Right renal pelvis (tissue), 4 donors: ENCODE results near the gene CHRM3. TPM values are rescaled to one million over a fixed set of nuclear protein-coding genes. Genes with fewer than 3 reads are reported as not detected.
A peak's percentile ranks its signal among the peaks of the same experiment; 100 is the strongest.
"Not testable (repeated sequence)": the region's sequence is repeated elsewhere in the genome, so short reads cannot be mapped to it uniquely, and the experiment has no call there.

Experiments
- DNase-seq, 4 donors: peaks; one replicate each; pipeline ENCODE4 v3.0.0-alpha.2; 2013; ENCODE audit warnings: low read depth in 4 of 4, low spot score in 3 of 4, missing footprints in 1 of 4
- polyA plus RNA-seq, 4 donors: library from polyadenylated mRNA; unstranded; fragments of 120-200 nt; gene quantifications; one replicate each; pipeline ENCODE4 v1.2.1, GENCODE V29; 2013; ENCODE audit not compliant: insufficient read length in 4 of 4

Gene CHRM3
- polyA plus RNA-seq: 1 to 10 TPM; 7.2 to 8.5 (median 8.1) TPM

DNA sequence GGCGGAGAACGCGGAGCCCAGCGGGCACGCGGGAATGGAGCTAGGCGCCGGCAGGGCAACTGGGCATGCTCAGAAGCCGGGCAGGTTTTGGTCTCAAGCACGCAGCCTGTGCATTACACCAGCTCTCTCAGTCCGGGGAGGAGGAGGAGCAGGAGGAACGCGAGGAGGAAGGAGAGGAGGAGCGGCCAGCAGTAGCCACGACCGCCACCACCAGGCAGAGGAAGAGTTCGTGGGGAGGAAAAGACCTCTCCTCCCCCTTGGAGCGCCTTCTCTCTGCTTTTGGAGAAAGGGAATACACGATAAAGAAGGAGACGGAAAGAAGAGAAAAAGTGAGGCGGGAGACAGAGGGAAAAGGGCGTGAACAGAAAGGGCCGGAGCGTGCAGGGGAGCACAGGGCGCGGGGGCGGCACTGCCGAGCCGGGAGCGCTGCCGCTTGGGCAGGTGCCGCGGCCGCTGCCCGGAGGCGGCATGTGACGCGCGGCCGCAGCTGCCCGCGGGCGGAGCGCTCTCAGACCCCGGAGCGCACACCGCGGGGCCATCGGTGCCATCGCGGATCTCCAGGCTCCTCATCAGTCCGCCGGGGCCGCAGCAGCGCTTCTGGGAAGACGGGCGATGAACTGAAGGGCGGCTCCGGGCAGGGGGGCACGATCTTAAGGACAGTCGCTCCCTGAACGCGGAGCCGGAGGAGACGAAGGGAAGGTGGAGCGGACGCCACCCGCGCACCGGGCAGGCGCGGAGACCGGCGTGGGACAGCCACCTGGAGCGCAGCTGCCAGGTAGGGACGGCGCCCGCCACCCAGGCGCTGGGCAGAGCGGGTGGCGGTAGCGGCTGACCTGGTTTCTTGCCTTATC, at the start of gene CHRM3:
Gene CHRM3, plus strand, starts transcription at position 116 of the 851 bp plus-strand sequence. CDS start 520,884 bp downstream, outside the sequence.
- peak in 3 of 4 donors; percentile 57 to 60 (median 59) for DNase-seq

DNA sequence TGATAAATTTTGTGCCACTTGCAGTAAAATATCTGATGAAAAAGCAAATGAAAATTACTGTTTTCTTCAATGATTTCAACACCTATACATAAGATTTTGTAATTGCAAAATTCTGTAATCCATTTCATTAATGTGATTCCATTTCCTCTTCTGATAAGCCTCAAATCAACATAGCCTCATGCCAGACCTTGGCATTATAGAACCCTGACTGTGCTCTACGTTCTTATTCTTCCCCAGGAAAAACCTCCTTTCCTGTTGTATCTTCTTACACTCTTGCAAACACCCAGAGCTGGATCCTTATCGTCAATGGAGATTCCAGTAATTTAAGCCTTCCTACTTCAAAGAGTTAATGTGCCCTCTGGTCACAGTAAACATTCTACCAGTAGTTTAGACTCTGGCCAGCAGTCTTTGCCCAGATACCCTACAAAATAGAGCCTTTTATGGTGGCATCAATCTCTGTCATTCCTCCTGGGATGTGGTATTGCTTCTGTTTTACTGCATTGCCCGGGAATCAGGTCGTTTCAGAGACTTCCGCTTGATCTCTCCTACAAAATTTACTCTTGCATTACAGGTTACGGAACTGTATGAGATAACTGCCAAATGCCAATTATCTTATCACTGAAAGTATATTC, 48.5 kb upstream of the CHRM3 start:
- DNase-seq: peak in 1 of 4 donors; percentile 48

GRCh38 chr1:239347776-239348175, 38.6 kb upstream of the CHRM3 start:
- DNase-seq: no peak

DNA sequence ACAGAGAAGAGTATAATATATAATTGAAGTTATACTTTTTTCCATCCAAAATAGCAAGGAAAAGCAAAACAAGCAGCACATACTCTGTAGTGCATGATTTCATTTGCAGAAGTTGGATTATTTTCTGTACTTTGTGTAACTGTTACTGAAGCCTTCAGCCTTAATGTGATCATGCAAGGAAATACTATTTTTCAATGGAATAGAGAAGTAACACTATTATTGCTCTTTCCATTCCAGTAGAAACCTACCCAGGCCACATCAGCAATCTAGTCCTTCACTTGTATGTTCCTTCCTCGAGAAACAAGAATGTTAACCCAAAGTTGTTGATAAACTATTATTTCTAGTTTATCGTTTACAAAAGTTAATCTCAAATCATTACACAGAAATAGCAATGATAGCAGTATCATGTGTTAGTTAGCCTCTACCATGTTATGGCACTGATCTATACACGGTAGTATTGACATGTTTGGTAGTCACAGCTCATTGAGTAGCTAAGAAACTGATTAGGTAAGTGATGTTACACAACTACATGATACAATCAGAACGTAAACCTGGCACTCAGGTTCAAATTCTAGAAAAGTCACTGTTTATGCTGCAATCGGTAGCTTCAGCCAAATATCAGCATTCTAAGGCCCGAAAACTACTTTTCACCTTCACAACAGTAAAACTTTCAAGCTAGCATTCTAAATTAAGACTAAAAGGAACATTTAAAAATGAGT, 37.6 kb upstream of the CHRM3 start:
- DNase-seq: no peak

DNA sequence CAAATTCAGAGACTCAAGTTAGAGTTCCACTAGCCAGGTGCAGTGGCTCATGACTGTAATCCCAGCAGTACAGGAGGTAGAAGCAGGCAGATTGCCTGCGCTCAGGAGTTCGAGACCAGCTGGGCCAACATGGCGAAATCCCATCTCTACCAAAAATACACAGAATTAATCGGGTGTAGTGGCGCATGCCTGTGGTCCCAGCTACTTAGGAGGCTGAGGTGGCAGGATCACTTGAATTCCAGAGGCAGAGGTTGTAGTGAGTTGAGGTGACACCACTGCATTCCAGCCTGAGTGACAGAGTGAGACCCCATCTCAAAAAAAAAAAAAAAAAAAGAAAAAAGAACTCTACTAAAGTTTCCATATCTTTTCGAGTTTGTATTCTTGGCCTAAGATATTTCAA, 36.7 kb upstream of the CHRM3 start:
- DNase-seq: no peak

GRCh38 chr1:239353536-239353935, 32.8 kb upstream of the CHRM3 start:
- DNase-seq: peak in 2 of 4 donors; percentile 22 to 33

DNA sequence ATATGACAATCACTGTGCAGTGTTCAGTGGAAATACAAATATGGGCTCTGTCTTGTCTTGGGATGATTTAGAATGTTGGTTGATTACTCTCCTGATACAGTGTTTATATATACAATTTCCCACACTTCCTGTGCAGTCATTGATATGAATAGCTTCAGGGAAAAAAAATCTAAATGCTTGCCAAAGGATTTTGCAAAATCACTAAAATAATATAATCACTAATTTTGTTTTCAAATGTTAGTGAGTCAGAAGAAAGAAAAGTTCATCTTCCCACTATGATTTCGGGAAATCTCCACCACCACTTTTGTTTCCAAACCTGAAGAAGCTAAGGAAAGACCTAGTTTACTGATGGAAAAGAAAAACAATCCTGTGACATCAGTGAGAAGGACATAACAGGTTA, 32.1 kb upstream of the CHRM3 start:
- no peak for DNase-seq

DNA sequence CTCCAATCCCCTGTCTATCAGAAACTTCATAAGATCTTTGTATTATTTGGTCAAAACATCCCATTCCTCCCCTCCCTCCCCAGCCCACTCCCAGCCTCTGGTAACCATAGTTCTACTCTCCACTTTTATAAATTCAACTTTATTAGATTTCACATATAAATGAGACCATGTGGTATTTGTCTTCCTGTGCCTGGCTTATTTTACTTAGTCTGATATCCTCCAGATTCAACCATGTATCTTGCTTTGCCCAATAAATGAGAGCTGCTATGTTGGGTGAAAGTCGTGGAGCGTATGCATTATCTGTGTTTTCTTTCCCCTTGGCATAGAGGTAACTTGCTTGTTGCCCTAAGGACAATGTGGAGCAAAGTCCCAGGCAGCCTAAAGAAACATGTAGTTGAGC, 28.5 kb upstream of the CHRM3 start:
- DNase-seq: no peak

DNA sequence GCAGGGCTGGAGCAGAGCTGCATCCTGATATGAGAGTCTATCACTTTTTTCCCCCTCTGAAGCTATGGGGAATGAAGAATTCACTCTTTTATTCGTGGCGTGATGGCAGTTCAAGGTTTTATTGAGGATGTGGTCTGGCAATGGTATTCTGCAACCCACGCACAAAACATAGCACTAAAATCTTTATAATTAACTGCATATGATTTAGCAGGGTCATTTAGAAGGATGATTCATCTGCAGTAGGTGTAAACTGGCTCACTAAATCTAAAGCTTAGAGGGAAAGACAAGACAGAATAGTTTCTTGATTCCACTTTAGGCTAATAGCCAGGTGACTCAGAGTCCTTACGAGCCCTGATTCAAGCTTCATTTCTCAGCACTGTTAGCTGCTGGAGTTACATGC, 25.0 kb upstream of the CHRM3 start:
- no peak for DNase-seq

DNA sequence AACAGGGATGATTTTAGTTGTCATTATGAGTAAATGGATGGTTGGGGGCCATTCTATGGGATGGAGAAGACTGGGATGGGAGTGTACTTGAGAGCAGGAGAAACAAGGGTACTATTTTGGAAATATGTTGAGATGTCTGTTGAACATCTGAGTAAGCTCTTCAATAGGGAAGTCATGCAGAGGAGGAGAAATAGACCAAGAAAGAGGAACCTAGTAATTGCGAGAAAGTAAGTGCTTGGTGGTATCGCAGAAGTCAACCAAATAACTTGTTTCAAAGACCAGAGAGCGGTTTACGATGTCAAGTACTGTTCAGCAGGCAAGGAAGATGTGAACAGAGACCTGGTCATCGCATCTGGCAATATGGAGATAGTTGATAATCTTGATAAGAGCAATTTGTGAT, 22.4 kb upstream of the CHRM3 start:
- DNase-seq: no peak

DNA sequence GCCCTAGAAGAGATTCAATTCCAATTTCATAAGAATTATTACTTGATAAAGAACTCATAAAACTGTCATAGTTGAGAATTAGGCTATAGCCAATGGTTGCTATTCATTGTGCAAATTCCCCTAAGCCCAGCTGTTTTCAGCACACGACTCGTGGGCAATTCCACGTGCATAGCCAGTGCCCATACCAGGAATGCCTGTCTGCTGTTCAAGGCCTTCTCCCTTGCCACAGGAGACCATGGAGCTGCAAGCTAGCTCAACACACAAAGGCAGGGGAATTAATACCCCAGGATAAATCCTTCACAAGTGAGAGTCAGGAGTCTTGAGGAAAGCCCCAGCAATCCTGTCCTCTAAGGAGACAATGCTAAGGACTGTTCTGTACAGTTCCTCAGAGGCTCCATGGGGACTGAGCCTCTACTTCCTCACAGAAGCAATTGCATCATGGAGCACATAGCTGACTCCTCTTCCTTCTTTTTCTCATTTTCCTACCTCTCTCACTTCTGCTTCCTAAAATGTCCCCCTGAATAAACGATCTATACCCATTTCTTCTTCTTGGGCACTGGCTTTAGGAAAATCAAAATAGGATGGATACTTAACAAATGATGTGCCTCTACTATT, 19.1 kb upstream of the CHRM3 start:
- DNase-seq: no peak

GRCh38 chr1:239368436-239369109, 17.8 kb upstream of the CHRM3 start:
- no peak for DNase-seq

DNA sequence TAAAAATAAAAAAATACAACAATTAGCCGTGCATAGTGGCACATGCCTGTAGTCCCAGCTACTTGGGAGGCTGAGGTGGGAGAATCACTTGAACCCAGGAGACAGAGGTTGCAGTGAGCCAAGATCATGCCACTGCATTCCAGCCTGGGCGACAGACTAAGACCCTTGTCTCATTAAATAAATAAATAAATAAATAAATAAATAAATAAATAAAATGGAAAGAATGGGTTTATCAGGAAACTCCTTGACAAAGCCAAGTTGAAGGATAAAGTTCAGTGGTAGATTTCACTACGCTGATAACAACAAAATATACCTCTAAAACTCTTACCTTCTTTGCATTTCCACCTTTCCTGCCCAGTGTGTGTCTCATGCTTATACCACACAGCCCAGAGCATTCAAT, 15.5 kb upstream of the CHRM3 start:
- DNase-seq: not testable (repeated sequence)

GRCh38 chr1:239382666-239383065, 3.7 kb upstream of the CHRM3 start:
- no peak for DNase-seq

GRCh38 chr1:239383714-239384113, 2.7 kb upstream of the CHRM3 start:
- no peak for DNase-seq

- DNase-seq: peak in 1 of 4 donors; percentile 34
Observed at GRCh38 chr1:239387304-239388158, 1.2 kb downstream of the CHRM3 start.

DNA sequence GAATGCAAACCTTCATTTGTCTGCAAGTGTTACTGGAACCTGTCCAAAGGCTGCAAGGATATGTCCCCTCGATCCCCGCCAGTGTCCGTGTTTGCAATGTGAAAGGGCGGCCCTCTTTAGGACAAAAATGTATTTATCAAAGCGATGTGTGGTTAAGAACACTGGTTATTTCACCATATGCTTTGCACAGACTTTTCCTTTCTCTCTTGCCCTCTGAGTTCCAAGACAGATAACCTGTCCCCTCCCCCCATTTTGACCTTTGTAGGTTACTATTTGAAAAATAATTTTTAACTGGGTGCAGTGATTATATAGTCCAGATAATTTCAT, 1.8 kb downstream of the CHRM3 start:
- no peak for DNase-seq

DNA sequence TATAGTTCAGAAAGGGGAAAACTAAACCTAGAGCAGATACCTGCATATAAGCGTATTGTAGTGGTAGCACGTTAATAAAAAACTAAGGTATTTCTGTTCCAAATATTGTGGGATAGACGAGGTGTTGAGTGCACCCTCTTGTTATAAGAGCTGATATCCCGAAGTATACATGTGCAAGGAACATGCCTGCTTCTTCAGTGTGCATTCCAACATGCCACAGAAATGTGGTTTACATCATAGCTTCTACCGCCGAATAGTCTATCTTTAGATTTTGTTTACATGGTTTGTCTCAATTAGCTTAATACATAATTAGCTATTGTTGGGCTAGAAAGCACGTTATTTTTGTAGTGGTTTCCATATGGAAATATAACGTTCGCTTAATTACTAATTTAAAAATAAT, 2.2 kb downstream of the CHRM3 start:
- no peak for DNase-seq

GRCh38 chr1:239389703-239390102, 3.3 kb downstream of the CHRM3 start:
- DNase-seq: no peak

- DNase-seq: no peak
Observed at GRCh38 chr1:239392271-239392670, 5.9 kb downstream of the CHRM3 start.
